SU-DHL-6 (cell line): ENCODE data around the gene DPP4.
"Not testable (repeated sequence)": the region's sequence is repeated elsewhere in the genome, so short reads cannot be mapped to it uniquely, and the experiment has no call there.

Experiments
- H2AFZ ChIP-seq: fragments of 200-600 bp; sonication (generic); 2 replicates; pipeline ENCODE4 v1.6.1; 2014; ENCODE audit warnings: low read depth, mild to moderate bottlenecking, moderate library complexity, mixed read lengths, antibody characterized with exemption, low read length; ENCODE audit not compliant: severe bottlenecking
- H3F3A ChIP-seq: fragments of 200-600 bp; shearing (Covaris generic); 2 replicates; pipeline ENCODE4 v1.6.0; 2016; ENCODE audit warnings: antibody characterized with exemption, mild to moderate bottlenecking; ENCODE audit not compliant: insufficient read depth
- H3K27ac ChIP-seq: fragments of 200-600 bp; sonication (generic); 2 replicates; pipeline ENCODE4 v1.5.1; 2016; ENCODE audit warnings: low read depth, mild to moderate bottlenecking, low read length, moderate library complexity, mixed read lengths
- H3K27me3 ChIP-seq: fragments of 200-600 bp; sonication (generic), shearing (Covaris generic); 2 replicates; pipeline ENCODE4 v1.6.0; 2014; ENCODE audit warnings: mild to moderate bottlenecking, low read length
- H3K36me3 ChIP-seq: fragments of 200-600 bp; sonication (generic); 2 replicates; pipeline ENCODE4 v1.6.1; 2014; ENCODE audit warnings: mild to moderate bottlenecking, low read length, mixed read lengths
- H3K4me2 ChIP-seq: fragments of 300-600, 200-600 bp; shearing (Covaris generic), sonication (generic); 2 replicates; pipeline ENCODE4 v1.6.0; 2014; ENCODE audit warnings: low read length, low read depth, mild to moderate bottlenecking; ENCODE audit not compliant: poor library complexity, severe bottlenecking
- H3K4me3 ChIP-seq: fragments of 200-600 bp; sonication (generic); 2 replicates; pipeline ENCODE4 v1.5.1; 2014; ENCODE audit warnings: antibody characterized with exemption, low read length, mild to moderate bottlenecking, mixed read lengths; ENCODE audit not compliant: insufficient read depth, poor library complexity, severe bottlenecking
- H3K79me2 ChIP-seq: fragments of 200-600 bp; sonication (generic); 2 replicates; pipeline ENCODE4 v1.6.1; 2014; ENCODE audit warnings: mild to moderate bottlenecking, low read length, moderate library complexity; ENCODE audit not compliant: insufficient read depth
- H3K9ac ChIP-seq: fragments of 200-600 bp; sonication (generic); 2 replicates; pipeline ENCODE4 v1.7.0; 2014; ENCODE audit warnings: mild to moderate bottlenecking, low read length
- H3K9me2 ChIP-seq: fragments of 200-600 bp; sonication (generic); replicated peaks from 2 replicates; pipeline ENCODE4 v1.6.1; 2014; ENCODE audit warnings: low read length; ENCODE audit not compliant: insufficient read depth
- H3K9me3 ChIP-seq: fragments of 200-600 bp; sonication (generic); 2 replicates; pipeline ENCODE4 v1.6.1; 2014; ENCODE audit warnings: low read length, mixed read lengths; ENCODE audit not compliant: insufficient read depth
- H4K20me1 ChIP-seq: fragments of 200-600 bp; sonication (generic); 2 replicates; pipeline ENCODE4 v1.6.1; 2014; ENCODE audit warnings: low read depth, mild to moderate bottlenecking, antibody characterized with exemption, low read length, moderate library complexity, mixed read lengths
- EZH2phosphoT487 ChIP-seq: fragments of 200-600 bp; sonication (generic), shearing (Covaris generic); conservative IDR thresholded peaks from 2 replicates; pipeline ENCODE4 v1.6.1; 2018; ENCODE audit warnings: mild to moderate bottlenecking, antibody characterized with exemption, low read length, moderate library complexity, mixed read lengths
- TF ChIP-seq, protein P1 (sequence below): fragments of 200-600 bp; sonication (generic); IDR thresholded peaks from one replicate; pipeline ENCODE4 v1.5.1; 2017; ENCODE audit warnings: antibody characterized with exemption, mild to moderate bottlenecking, low read length, moderate library complexity; ENCODE audit not compliant: insufficient read depth, poor library complexity, severe bottlenecking

DPP4 gene

DNA sequence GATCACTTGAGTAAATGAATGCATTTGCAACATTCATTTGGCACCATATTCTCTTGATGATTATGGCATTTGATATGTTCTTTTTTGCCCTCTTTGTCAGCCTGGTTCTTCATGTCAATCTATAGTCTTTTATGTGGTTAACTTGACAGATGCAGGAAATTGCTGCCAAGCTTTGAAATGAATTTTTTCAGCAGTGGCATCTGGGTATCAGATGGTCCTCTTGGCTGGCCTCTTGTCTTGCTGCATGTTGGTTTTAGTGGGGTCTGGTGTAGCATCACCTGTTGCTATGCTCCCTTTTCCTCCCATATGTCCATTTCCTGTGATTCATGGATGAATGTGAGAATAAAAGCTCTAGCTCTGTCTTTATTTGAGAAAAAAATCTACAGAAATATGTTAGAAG is 119.9 kb downstream of the DPP4 start:
- Histone ChIP-seq H3K4me3 (no peak overlapping the region), H4K20me1 (no peaks in the 10 kb centered on the region), H3K36me3 (no peaks in the 10 kb centered on the region), H2AFZ (no peak overlapping the region), H3K9me3 (no peaks in the 10 kb centered on the region), H3K27ac (no peak overlapping the region), H3K27me3 (no peaks in the 10 kb centered on the region), H3K9ac (no peak overlapping the region), H3K79me2 (no peaks in the 10 kb centered on the region), H3K4me2 (no peak overlapping the region), H3F3A (no peaks in the 10 kb centered on the region), H3K9me2 (no peaks in the 10 kb centered on the region)
- TF ChIP-seq, protein P1, sequence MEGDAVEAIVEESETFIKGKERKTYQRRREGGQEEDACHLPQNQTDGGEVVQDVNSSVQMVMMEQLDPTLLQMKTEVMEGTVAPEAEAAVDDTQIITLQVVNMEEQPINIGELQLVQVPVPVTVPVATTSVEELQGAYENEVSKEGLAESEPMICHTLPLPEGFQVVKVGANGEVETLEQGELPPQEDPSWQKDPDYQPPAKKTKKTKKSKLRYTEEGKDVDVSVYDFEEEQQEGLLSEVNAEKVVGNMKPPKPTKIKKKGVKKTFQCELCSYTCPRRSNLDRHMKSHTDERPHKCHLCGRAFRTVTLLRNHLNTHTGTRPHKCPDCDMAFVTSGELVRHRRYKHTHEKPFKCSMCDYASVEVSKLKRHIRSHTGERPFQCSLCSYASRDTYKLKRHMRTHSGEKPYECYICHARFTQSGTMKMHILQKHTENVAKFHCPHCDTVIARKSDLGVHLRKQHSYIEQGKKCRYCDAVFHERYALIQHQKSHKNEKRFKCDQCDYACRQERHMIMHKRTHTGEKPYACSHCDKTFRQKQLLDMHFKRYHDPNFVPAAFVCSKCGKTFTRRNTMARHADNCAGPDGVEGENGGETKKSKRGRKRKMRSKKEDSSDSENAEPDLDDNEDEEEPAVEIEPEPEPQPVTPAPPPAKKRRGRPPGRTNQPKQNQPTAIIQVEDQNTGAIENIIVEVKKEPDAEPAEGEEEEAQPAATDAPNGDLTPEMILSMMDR = no peak
- TF ChIP-seq EZH2phosphoT487 = no peak

DNA sequence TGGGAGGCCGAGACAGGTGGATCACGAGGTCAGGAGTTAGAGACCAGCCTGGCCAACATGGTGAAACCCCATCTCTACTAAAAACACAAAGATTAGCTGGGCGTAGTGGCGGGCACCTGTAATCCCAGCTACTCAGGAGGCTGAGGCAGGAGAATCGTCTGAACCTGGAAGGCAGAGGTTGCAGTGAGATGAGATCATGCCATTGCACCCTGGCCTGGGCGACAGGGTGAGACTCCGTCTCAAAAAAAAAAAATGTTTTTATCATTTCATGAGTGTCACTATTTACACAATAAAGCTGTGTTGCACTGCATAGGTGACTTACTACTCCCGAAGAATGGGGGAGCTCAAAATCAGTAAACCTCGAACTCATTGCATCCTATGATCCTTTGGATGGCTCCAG is 120.6 kb downstream of the DPP4 start:
- not testable (repeated sequence) for H3K79me2 ChIP-seq, H3F3A ChIP-seq, H3K27ac ChIP-seq, H3K36me3 ChIP-seq, H4K20me1 ChIP-seq, H3K4me3 ChIP-seq, H3K9me2 ChIP-seq, H2AFZ ChIP-seq, H3K4me2 ChIP-seq, H3K9ac ChIP-seq, H3K27me3 ChIP-seq, H3K9me3 ChIP-seq

DNA sequence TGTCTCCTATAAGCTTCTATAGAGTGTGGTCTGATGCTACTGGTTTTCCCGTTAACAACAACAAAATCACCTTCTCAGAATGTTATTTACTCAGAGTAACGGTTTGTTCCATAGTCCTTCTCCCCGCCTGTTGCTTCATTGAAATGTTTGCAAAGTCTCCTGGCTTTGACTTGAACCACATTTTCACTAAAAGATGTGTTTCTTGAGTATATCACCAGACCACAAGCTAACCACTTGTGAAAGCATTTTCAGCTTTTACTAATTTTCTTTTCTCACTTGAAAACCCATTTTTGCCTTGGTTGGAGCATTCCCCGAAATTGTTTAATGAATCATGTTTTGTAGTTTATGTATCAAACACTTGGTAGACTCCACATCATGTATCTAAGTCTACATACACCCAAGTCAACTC is 121.2 kb downstream of the DPP4 start:
- H3K4me2 ChIP-seq = no peak overlapping the region
- H3K9me2 ChIP-seq = no peaks in the 10 kb centered on the region
- no peak overlapping the region for H3K4me3 ChIP-seq
- no peak overlapping the region for H3K27ac ChIP-seq
- H3K36me3 ChIP-seq = no peaks in the 10 kb centered on the region
- no peaks in the 10 kb centered on the region for H3K9me3 ChIP-seq
- no peak overlapping the region for H3K9ac ChIP-seq
- H2AFZ ChIP-seq = no peak overlapping the region
- TF ChIP-seq, protein P1 = no peak
- TF ChIP-seq EZH2phosphoT487 = no peak
- H3F3A ChIP-seq = no peaks in the 10 kb centered on the region
- no peaks in the 10 kb centered on the region for H3K79me2 ChIP-seq
- no peaks in the 10 kb centered on the region for H3K27me3 ChIP-seq
- no peaks in the 10 kb centered on the region for H4K20me1 ChIP-seq

DNA sequence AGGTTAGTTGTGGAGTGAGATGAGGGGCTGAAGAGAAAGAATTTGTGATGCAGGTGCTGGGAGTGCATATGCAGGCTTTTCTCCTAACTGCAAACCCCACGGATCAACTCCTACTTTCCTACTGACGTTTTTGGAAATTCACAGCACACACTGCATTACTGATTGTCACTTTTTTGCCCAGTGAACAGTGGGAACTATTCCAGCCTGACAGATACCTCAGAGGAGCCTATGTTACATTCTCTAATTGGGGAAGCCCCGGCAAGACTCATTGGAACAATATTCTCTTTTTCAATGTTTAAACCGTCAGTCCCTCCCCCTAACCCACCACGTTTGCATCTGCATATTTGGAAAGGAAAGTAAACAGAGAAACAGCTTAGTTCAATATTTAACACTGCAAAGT is 126.2 kb downstream of the DPP4 start:
- H2AFZ ChIP-seq = no peak overlapping the region
- H3K36me3 ChIP-seq = no peaks in the 10 kb centered on the region
- H3K4me2 ChIP-seq = no peak overlapping the region
- H3K27me3 ChIP-seq = no peaks in the 10 kb centered on the region
- H3F3A ChIP-seq = no peaks in the 10 kb centered on the region
- no peaks in the 10 kb centered on the region for H3K79me2 ChIP-seq
- no peaks in the 10 kb centered on the region for H4K20me1 ChIP-seq
- no peak overlapping the region for H3K4me3 ChIP-seq
- no peak overlapping the region for H3K9ac ChIP-seq
- H3K9me3 ChIP-seq = no peaks in the 10 kb centered on the region
- no peak overlapping the region for H3K27ac ChIP-seq
- no peaks in the 10 kb centered on the region for H3K9me2 ChIP-seq
- TF ChIP-seq, protein P1 = no peak
- TF ChIP-seq EZH2phosphoT487 = no peak
